SK-N-SH treated with all-trans-retinoic acid at 6 μM for 48 hours (cell line): ENCODE data around the gene ZNF219.

Experiments
- ATAC-seq: fragments of 200-7000 bp; cut with Tn5 transposase; 3 replicates; pipeline ENCODE4 v1.9.1; 2020; ENCODE audit warnings: mild to moderate bottlenecking, moderate library complexity
- ARNTL ChIP-seq: fragments of 450-650 bp; formaldehyde crosslinking; IDR thresholded peaks from 2 replicates; pipeline ENCODE4 v1.5.0; 2020; ENCODE audit warnings: low read depth, mild to moderate bottlenecking, moderate library complexity, borderline replicate concordance
- BACH2 ChIP-seq: fragments of 250-450 bp; sonication (Bioruptor Pico); IDR thresholded peaks from 2 replicates; pipeline ENCODE4 v1.9.0; 2021; ENCODE audit warnings: mild to moderate bottlenecking, borderline replicate concordance
- ESRRG ChIP-seq: fragments of 250-450 bp; sonication (Bioruptor Pico); IDR thresholded peaks from 2 replicates; pipeline ENCODE4 v1.6.1; 2021; ENCODE audit warnings: mild to moderate bottlenecking
- GLIS3 ChIP-seq: fragments of 250-450 bp; sonication (Bioruptor Pico); IDR thresholded peaks from 2 replicates; pipeline ENCODE4 v1.5.0; 2020; ENCODE audit warnings: mild to moderate bottlenecking, moderate library complexity
- ISL1 ChIP-seq: fragments of 250-450 bp; sonication (Bioruptor Pico); IDR thresholded peaks from 2 replicates; pipeline ENCODE4 v2.1.2; 2022; ENCODE audit warnings: mild to moderate bottlenecking, moderate library complexity
- OSR1 ChIP-seq: fragments of 250-450 bp; sonication (Bioruptor Pico); IDR thresholded peaks from 2 replicates; pipeline ENCODE4 v1.8.0; 2022; ENCODE audit warnings: moderate library complexity, mild to moderate bottlenecking, inconsistent platforms
- PPARA ChIP-seq: fragments of 250-450 bp; sonication (Bioruptor Pico); IDR thresholded peaks from 2 replicates; pipeline ENCODE4 v1.5.0; 2020; ENCODE audit warnings: mild to moderate bottlenecking, borderline replicate concordance
- RARB ChIP-seq: fragments of 250-450 bp; sonication (Bioruptor Pico); IDR thresholded peaks from 2 replicates; pipeline ENCODE4 v1.8.0; 2021; ENCODE audit warnings: mild to moderate bottlenecking, moderate library complexity
- SNAI2 ChIP-seq: fragments of 250-450 bp; sonication (Bioruptor Pico); IDR thresholded peaks from 2 replicates; pipeline ENCODE4 v1.5.0; 2020; ENCODE audit warnings: mild to moderate bottlenecking, moderate library complexity
- TOX ChIP-seq: fragments of 250-450 bp; sonication (Bioruptor Pico); IDR thresholded peaks from 2 replicates; pipeline ENCODE4 v1.8.0; 2021; ENCODE audit warnings: mild to moderate bottlenecking, moderate library complexity, borderline replicate concordance
- ZC3H10 ChIP-seq: fragments of 250-450 bp; sonication (Bioruptor Pico); IDR thresholded peaks from 2 replicates; pipeline ENCODE4 v1.5.1; 2021; ENCODE audit warnings: mild to moderate bottlenecking, moderate library complexity
- ZFP30 ChIP-seq: fragments of 450-650 bp; formaldehyde crosslinking; IDR thresholded peaks from 2 replicates; pipeline ENCODE4 v1.5.0; 2022; ENCODE audit warnings: mild to moderate bottlenecking, moderate library complexity
- ZNF70 ChIP-seq: fragments of 450-650 bp; formaldehyde crosslinking; IDR thresholded peaks from 2 replicates; pipeline ENCODE4 v1.5.0; 2020; ENCODE audit warnings: mild to moderate bottlenecking, moderate library complexity
- ZNF8 ChIP-seq: fragments of 450-650 bp; formaldehyde crosslinking; IDR thresholded peaks from 2 replicates; pipeline ENCODE4 v1.5.0; 2020; ENCODE audit warnings: mild to moderate bottlenecking, moderate library complexity
- TF ChIP-seq, protein P1 (sequence below): fragments of 250-450 bp; sonication (Bioruptor Pico); IDR thresholded peaks from 2 replicates; pipeline ENCODE4 v1.8.0; 2020; ENCODE audit warnings: mild to moderate bottlenecking, moderate library complexity, borderline replicate concordance
- TF ChIP-seq, protein P2 (sequence below): fragments of 250-450 bp; sonication (Bioruptor Pico); IDR thresholded peaks from 2 replicates; pipeline ENCODE4 v1.5.1; 2020; ENCODE audit warnings: low read depth, mild to moderate bottlenecking, moderate library complexity
- TF ChIP-seq, protein P3 (sequence below): fragments of 250-450 bp; sonication (Bioruptor Pico); IDR thresholded peaks from 2 replicates; pipeline ENCODE4 v1.5.0; 2020; ENCODE audit warnings: mild to moderate bottlenecking, moderate library complexity
- TF ChIP-seq, protein P4 (sequence below): fragments of 250-450 bp; sonication (Bioruptor Pico); IDR thresholded peaks from 2 replicates; pipeline ENCODE4 v1.5.1; 2021; ENCODE audit warnings: mild to moderate bottlenecking, moderate library complexity
- TF ChIP-seq, protein P5 (sequence below): fragments of 250-450 bp; sonication (Bioruptor Pico); IDR thresholded peaks from 2 replicates; pipeline ENCODE4 v1.8.0; 2021; ENCODE audit warnings: low read depth, mild to moderate bottlenecking, moderate library complexity, borderline replicate concordance

Gene ZNF219

DNA sequence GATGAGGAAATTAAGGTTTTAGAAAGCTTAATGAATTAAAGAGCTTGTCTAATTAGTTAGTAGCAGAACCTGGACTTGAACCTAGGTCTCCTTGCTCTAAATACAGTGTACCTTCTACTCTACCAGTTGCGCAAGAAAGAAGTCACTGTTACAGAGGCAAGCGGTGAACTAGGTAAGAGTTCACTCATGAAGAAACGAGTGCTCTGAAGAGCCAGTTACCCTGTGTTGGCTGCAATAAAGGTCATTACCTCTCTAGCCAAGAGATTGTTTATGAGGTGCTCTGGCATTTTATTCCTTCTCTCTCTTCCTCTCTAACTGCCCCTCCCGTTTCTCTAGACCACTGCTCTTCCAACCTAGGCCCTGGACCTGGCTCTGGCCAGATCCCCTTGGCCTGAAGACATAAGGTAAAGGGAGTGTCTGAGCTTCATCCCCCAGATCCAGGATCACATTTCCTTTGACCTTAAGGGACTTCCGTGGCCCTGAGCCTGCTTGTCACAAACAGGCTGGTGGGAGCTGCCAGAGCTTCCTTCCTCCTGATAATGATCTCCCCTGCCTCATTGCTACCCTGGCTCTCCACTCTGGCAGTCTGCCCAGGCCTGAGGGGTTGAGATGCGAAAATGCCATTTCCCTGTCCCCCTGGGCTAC, 54.4 kb downstream of the ZNF219 start:
- TF ChIP-seq ISL1 (CRISPR knock-in tag) = no peak
- TF ChIP-seq ZC3H10 = no peak
- TF ChIP-seq, protein P1, sequence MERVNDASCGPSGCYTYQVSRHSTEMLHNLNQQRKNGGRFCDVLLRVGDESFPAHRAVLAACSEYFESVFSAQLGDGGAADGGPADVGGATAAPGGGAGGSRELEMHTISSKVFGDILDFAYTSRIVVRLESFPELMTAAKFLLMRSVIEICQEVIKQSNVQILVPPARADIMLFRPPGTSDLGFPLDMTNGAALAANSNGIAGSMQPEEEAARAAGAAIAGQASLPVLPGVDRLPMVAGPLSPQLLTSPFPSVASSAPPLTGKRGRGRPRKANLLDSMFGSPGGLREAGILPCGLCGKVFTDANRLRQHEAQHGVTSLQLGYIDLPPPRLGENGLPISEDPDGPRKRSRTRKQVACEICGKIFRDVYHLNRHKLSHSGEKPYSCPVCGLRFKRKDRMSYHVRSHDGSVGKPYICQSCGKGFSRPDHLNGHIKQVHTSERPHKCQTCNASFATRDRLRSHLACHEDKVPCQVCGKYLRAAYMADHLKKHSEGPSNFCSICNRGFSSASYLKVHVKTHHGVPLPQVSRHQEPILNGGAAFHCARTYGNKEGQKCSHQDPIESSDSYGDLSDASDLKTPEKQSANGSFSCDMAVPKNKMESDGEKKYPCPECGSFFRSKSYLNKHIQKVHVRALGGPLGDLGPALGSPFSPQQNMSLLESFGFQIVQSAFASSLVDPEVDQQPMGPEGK (CRISPR knock-in tag) = no peak
- TF ChIP-seq GLIS3 = no peak
- TF ChIP-seq BACH2 (CRISPR knock-in tag) = no peak
- TF ChIP-seq ZNF8 = no peak
- no peak for TF ChIP-seq SNAI2
- no peak for TF ChIP-seq ZNF70 (CRISPR knock-in tag)
- no peak for ATAC-seq

DNA sequence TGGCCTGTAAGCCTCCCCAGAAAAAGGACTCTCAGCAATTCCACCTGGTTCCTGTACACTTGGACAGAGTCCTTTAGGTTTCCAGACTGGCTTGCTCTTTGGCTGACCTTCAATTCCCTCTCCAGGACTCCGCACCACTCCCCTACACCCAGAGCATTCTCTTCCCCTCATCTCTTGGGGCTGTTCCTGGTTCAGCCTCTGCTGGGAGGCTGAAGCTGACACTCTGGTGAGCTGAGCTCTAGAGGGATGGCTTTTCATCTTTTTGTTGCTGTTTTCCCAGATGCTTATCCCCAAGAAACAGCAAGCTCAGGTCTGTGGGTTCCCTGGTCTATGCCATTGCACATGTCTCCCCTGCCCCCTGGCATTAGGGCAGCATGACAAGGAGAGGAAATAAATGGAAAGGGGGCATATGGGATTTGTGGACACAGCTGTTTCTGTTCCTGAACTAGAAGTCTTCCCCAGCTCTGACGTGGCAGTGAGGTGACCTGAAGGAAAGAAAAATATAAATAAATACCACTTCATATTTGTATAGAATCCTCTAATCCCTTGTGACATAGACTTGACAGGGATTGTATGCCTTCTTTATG, 55.0 kb downstream of the ZNF219 start:
- ATAC-seq = no peak
- no peak for TF ChIP-seq ZFP30 (CRISPR knock-in tag)
- TF ChIP-seq, protein P2, sequence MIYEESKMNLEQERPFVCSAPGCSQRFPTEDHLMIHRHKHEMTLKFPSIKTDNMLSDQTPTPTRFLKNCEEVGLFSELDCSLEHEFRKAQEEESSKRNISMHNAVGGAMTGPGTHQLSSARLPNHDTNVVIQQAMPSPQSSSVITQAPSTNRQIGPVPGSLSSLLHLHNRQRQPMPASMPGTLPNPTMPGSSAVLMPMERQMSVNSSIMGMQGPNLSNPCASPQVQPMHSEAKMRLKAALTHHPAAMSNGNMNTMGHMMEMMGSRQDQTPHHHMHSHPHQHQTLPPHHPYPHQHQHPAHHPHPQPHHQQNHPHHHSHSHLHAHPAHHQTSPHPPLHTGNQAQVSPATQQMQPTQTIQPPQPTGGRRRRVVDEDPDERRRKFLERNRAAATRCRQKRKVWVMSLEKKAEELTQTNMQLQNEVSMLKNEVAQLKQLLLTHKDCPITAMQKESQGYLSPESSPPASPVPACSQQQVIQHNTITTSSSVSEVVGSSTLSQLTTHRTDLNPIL = no peak
- no peak for TF ChIP-seq SNAI2
- TF ChIP-seq, protein P3, sequence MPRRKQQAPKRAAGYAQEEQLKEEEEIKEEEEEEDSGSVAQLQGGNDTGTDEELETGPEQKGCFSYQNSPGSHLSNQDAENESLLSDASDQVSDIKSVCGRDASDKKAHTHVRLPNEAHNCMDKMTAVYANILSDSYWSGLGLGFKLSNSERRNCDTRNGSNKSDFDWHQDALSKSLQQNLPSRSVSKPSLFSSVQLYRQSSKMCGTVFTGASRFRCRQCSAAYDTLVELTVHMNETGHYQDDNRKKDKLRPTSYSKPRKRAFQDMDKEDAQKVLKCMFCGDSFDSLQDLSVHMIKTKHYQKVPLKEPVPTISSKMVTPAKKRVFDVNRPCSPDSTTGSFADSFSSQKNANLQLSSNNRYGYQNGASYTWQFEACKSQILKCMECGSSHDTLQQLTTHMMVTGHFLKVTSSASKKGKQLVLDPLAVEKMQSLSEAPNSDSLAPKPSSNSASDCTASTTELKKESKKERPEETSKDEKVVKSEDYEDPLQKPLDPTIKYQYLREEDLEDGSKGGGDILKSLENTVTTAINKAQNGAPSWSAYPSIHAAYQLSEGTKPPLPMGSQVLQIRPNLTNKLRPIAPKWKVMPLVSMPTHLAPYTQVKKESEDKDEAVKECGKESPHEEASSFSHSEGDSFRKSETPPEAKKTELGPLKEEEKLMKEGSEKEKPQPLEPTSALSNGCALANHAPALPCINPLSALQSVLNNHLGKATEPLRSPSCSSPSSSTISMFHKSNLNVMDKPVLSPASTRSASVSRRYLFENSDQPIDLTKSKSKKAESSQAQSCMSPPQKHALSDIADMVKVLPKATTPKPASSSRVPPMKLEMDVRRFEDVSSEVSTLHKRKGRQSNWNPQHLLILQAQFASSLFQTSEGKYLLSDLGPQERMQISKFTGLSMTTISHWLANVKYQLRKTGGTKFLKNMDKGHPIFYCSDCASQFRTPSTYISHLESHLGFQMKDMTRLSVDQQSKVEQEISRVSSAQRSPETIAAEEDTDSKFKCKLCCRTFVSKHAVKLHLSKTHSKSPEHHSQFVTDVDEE (CRISPR knock-in tag) = no peak
- no peak for TF ChIP-seq ISL1 (CRISPR knock-in tag)
- no peak for TF ChIP-seq RARB (CRISPR knock-in tag)
- TF ChIP-seq ESRRG (CRISPR knock-in tag) = no peak
- TF ChIP-seq, protein P1 (CRISPR knock-in tag) = no peak
- TF ChIP-seq, protein P4, sequence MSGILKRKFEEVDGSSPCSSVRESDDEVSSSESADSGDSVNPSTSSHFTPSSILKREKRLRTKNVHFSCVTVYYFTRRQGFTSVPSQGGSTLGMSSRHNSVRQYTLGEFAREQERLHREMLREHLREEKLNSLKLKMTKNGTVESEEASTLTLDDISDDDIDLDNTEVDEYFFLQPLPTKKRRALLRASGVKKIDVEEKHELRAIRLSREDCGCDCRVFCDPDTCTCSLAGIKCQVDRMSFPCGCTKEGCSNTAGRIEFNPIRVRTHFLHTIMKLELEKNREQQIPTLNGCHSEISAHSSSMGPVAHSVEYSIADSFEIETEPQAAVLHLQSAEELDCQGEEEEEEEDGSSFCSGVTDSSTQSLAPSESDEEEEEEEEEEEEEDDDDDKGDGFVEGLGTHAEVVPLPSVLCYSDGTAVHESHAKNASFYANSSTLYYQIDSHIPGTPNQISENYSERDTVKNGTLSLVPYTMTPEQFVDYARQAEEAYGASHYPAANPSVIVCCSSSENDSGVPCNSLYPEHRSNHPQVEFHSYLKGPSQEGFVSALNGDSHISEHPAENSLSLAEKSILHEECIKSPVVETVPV (CRISPR knock-in tag) = no peak
- TF ChIP-seq OSR1 (CRISPR knock-in tag) = no peak
- no peak for TF ChIP-seq ZC3H10
- no peak for TF ChIP-seq PPARA
- TF ChIP-seq, protein P5, sequence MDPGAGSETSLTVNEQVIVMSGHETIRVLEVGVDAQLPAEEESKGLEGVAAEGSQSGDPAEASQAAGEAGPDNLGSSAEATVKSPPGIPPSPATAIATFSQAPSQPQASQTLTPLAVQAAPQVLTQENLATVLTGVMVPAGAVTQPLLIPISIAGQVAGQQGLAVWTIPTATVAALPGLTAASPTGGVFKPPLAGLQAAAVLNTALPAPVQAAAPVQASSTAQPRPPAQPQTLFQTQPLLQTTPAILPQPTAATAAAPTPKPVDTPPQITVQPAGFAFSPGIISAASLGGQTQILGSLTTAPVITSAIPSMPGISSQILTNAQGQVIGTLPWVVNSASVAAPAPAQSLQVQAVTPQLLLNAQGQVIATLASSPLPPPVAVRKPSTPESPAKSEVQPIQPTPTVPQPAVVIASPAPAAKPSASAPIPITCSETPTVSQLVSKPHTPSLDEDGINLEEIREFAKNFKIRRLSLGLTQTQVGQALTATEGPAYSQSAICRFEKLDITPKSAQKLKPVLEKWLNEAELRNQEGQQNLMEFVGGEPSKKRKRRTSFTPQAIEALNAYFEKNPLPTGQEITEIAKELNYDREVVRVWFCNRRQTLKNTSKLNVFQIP (CRISPR knock-in tag) = no peak
- no peak for TF ChIP-seq TOX
- no peak for TF ChIP-seq ZNF70 (CRISPR knock-in tag)
- no peak for TF ChIP-seq ARNTL (CRISPR knock-in tag)
- TF ChIP-seq BACH2 (CRISPR knock-in tag) = no peak
- no peak for TF ChIP-seq GLIS3
- TF ChIP-seq ZNF8 = no peak
- TF ChIP-seq, all 23 proteins: peak for 0
